ENCODE measurements around the gene CACNA1C.

- TF ChIP-seq POLR2A (IDR thresholded peaks at IDR 0.05; ENCODE audit: low read depth, low read length), result no peak
- TF ChIP-seq, protein P1, sequence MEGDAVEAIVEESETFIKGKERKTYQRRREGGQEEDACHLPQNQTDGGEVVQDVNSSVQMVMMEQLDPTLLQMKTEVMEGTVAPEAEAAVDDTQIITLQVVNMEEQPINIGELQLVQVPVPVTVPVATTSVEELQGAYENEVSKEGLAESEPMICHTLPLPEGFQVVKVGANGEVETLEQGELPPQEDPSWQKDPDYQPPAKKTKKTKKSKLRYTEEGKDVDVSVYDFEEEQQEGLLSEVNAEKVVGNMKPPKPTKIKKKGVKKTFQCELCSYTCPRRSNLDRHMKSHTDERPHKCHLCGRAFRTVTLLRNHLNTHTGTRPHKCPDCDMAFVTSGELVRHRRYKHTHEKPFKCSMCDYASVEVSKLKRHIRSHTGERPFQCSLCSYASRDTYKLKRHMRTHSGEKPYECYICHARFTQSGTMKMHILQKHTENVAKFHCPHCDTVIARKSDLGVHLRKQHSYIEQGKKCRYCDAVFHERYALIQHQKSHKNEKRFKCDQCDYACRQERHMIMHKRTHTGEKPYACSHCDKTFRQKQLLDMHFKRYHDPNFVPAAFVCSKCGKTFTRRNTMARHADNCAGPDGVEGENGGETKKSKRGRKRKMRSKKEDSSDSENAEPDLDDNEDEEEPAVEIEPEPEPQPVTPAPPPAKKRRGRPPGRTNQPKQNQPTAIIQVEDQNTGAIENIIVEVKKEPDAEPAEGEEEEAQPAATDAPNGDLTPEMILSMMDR (conservative IDR thresholded peaks at IDR 0.05; ENCODE audit: low read depth, low read length), result no peak
These were observed 570.7 kb downstream of the CACNA1C start for GRCh38 chr12:2623472-2623871.

Measured in IMR-90 (cell line).